ENCODE data around the gene AKAP13.

The AKAP13 gene

GRCh38 chr15:85380812-85381642, 624 bp downstream of the AKAP13 start:
- Mint-ChIP-seq H3K27me3 (ENCODE audit: low read depth) (peaks cover 3% of the 10 kb centered on the region), H3K9me3 (no peaks in the 10 kb centered on the region), H3K4me3 (peak overlapping the region; percentile 90 to 93 (median 93)), H3K4me1 (peaks cover 37% of the 10 kb centered on the region), H3K27ac (peak overlapping the region; percentile 68 to 95 (median 75)), H3K36me3 (ENCODE audit: low read depth) (peaks cover 9% of the 10 kb centered on the region)
- no peak for TF ChIP-seq CTCF (IDR thresholded peaks at IDR 0.05; ENCODE audit: unreplicated experiment in 3 of 3)

GRCh38 chr15:85381850-85382751, 1.7 kb downstream of the AKAP13 start:
- peak overlapping the region; percentile 89 to 93 (median 93) for H3K4me3 Mint-ChIP-seq
- H3K9me3 Mint-ChIP-seq: no peaks in the 10 kb centered on the region
- peak overlapping the region; percentile 61 to 75 (median 71) for H3K27ac Mint-ChIP-seq
- no peak for TF ChIP-seq CTCF (IDR thresholded peaks at IDR 0.05; ENCODE audit: unreplicated experiment in 3 of 3)
- no peaks in the 10 kb centered on the region for H3K27me3 Mint-ChIP-seq (ENCODE audit: low read depth)
- peaks cover 13% of the 10 kb centered on the region for H3K36me3 Mint-ChIP-seq (ENCODE audit: low read depth)
- peaks cover 37% of the 10 kb centered on the region for H3K4me1 Mint-ChIP-seq

GRCh38 chr15:85382942-85383341, 2.5 kb downstream of the AKAP13 start:
- Mint-ChIP-seq H3K4me3 (peak overlapping the region; percentile 89 to 93 (median 93)), H3K36me3 (ENCODE audit: low read depth) (peaks cover 18% of the 10 kb centered on the region), H3K9me3 (no peaks in the 10 kb centered on the region), H3K27me3 (ENCODE audit: low read depth) (no peaks in the 10 kb centered on the region), H3K27ac (peak overlapping the region; percentile 6 to 75 (median 52)), H3K4me1 (peaks cover 40% of the 10 kb centered on the region)
- no peak for TF ChIP-seq CTCF (IDR thresholded peaks at IDR 0.05; ENCODE audit: unreplicated experiment in 3 of 3)

GRCh38 chr15:85383470-85384148, 3.2 kb downstream of the AKAP13 start:
- TF ChIP-seq CTCF (IDR thresholded peaks at IDR 0.05; ENCODE audit: unreplicated experiment in 3 of 3): no peak
- Mint-ChIP-seq H3K36me3 (ENCODE audit: low read depth) (peaks cover 21% of the 10 kb centered on the region), H3K27ac (peak overlapping the region; percentile 6 to 75 (median 52)), H3K9me3 (no peaks in the 10 kb centered on the region), H3K4me1 (peaks cover 40% of the 10 kb centered on the region), H3K4me3 (peak overlapping the region in 2 of 3 experiments; percentile 89 to 93), H3K27me3 (ENCODE audit: low read depth) (no peaks in the 10 kb centered on the region)

GRCh38 chr15:85386261-85386660, 5.9 kb downstream of the AKAP13 start:
- Mint-ChIP-seq H3K9me3 (no peaks in the 10 kb centered on the region), H3K4me3 (no peak overlapping the region), H3K4me1 (peaks cover 32% of the 10 kb centered on the region), H3K27ac (no peak overlapping the region), H3K36me3 (ENCODE audit: low read depth) (peaks cover 23% of the 10 kb centered on the region), H3K27me3 (ENCODE audit: low read depth) (no peaks in the 10 kb centered on the region)
- TF ChIP-seq CTCF (IDR thresholded peaks at IDR 0.05; ENCODE audit: unreplicated experiment in 3 of 3): no peak
